Uterus (tissue), 2 donors: ENCODE data around the gene EML5.
A peak's percentile ranks its signal among the peaks of the same experiment; 100 is the strongest.

Experiments used
- POLR2A ChIP-seq, 2 donors: fragments of 450-650 bp; IDR thresholded peaks; one replicate each; pipeline ENCODE4 v1.6.1; 2016; ENCODE audit warnings: antibody characterized with exemption in 2 of 2, mild to moderate bottlenecking in 1 of 2, moderate library complexity in 1 of 2
- TF ChIP-seq, protein P1 (sequence below), 4 experiments: fragments of 200-600 bp in 2 of 4; fragments of 450-650 bp in 2 of 4; sonication (generic) in 2 of 4; IDR thresholded peaks; one replicate each; pipeline ENCODE4 v1.5.1; 2016 to 2019; ENCODE audit warnings: antibody characterized with exemption in 4 of 4, mild to moderate bottlenecking in 2 of 4, moderate library complexity in 1 of 4

DNA sequence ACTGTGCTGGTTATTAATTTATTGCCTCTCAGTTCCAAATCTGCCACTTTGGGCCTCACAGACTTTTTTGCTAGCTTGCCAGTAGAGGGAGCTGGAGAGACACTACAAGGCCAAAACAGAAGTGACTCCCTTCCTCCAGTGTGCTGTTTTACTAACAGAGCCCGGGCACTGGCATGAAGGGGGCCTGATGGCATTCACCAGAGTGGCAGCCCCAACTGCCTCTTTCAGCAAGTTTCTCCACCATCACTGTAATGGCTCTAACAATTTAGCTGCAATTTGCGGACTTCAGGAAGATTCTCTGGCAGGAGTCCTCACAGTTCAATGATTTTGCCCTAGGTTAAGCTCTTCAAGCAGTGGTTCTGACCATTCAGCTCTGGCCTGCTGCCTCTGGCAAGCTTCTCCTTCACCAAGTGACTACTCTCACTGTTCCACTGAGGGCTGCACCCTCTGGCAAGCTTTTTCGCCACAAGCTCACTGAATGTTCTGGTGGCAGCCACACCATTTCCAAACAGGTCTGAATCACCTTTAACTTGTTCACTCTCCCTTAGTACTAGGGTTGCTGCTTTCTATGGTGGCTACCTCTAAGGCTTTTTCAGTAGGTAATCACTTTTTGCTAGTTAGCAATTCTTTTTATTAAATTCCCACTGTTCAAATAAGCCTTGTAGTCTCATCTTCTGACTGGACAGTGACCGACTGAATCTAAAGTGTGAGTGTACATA is 125.0 kb downstream of the EML5 start:
- TF ChIP-seq POLR2A (IDR thresholded peaks at IDR 0.05), result no peak
- TF ChIP-seq, protein P1, sequence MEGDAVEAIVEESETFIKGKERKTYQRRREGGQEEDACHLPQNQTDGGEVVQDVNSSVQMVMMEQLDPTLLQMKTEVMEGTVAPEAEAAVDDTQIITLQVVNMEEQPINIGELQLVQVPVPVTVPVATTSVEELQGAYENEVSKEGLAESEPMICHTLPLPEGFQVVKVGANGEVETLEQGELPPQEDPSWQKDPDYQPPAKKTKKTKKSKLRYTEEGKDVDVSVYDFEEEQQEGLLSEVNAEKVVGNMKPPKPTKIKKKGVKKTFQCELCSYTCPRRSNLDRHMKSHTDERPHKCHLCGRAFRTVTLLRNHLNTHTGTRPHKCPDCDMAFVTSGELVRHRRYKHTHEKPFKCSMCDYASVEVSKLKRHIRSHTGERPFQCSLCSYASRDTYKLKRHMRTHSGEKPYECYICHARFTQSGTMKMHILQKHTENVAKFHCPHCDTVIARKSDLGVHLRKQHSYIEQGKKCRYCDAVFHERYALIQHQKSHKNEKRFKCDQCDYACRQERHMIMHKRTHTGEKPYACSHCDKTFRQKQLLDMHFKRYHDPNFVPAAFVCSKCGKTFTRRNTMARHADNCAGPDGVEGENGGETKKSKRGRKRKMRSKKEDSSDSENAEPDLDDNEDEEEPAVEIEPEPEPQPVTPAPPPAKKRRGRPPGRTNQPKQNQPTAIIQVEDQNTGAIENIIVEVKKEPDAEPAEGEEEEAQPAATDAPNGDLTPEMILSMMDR (IDR thresholded peaks at IDR 0.05), result peak; percentile 49 to 63 (median 54)
